Transverse colon (tissue), 4 donors: ENCODE results near the gene SCGB3A2. TPM values are rescaled to one million over a fixed set of nuclear protein-coding genes. Genes with fewer than 3 reads are reported as not detected.

Experiments used
- DNase-seq: peaks from one replicate; pipeline ENCODE4 v3.0.0-alpha.2; 2019
- H3K27ac ChIP-seq, 4 donors: fragments of 200-600 bp; sonication (generic); 2 replicates each; pipeline ENCODE4 v1.5.1; 2016 to 2018; ENCODE audit warnings: inconsistent platforms in 4 of 4
- H3K27me3 ChIP-seq: fragments of 200-600 bp; sonication (generic); 2 replicates; pipeline ENCODE4 v1.5.1; 2017; ENCODE audit warnings: inconsistent platforms
- H3K36me3 ChIP-seq, 4 donors: fragments of 200-600 bp; sonication (generic); 2 replicates each; pipeline ENCODE4 v1.5.1; 2017 to 2019; ENCODE audit warnings: inconsistent platforms in 4 of 4
- H3K4me1 ChIP-seq, 4 donors: fragments of 200-600 bp; sonication (generic); 2 replicates each; pipeline ENCODE4 v1.5.1; 2017 to 2020; ENCODE audit warnings: inconsistent platforms in 4 of 4
- H3K4me3 ChIP-seq, 4 donors: fragments of 200-600 bp; sonication (generic); 1 replicate in 1 of 4; 2 replicates in 3 of 4; pipeline versions ENCODE4 v1.5.1 to v1.6.1; 2017 to 2019; ENCODE audit warnings: inconsistent platforms in 4 of 4
- H3K9me3 ChIP-seq, 2 donors: fragments of 200-600 bp; sonication (generic); 2 replicates each; pipeline ENCODE4 v1.5.1; 2017 to 2019; ENCODE audit warnings: inconsistent platforms in 2 of 2
- CTCF ChIP-seq, 5 experiments: fragments of 200-600 bp in 3 of 5; fragments of 450-650 bp in 2 of 5; sonication (generic) in 3 of 5; IDR thresholded peaks; 1 replicate in 2 of 5; 2 replicates in 3 of 5; pipeline ENCODE4 v1.5.1; 2016 to 2017; ENCODE audit warnings: antibody characterized with exemption in 5 of 5, inconsistent platforms in 3 of 5, mild to moderate bottlenecking in 2 of 5, moderate library complexity in 1 of 5
- EP300 ChIP-seq: sonication (generic); formaldehyde crosslinking; IDR thresholded peaks from one replicate; pipeline ENCODE4 v1.6.1; 2017; ENCODE audit warnings: antibody characterized with exemption, low read depth
- POLR2A ChIP-seq: fragments of 450-650 bp; IDR thresholded peaks from one replicate; pipeline ENCODE4 v1.6.1; 2016; ENCODE audit warnings: antibody characterized with exemption, mild to moderate bottlenecking, moderate library complexity
- POLR2AphosphoS5 ChIP-seq, 3 donors: sonication (generic); formaldehyde crosslinking; IDR thresholded peaks; one replicate each; pipeline ENCODE4 v1.6.1; 2016; ENCODE audit warnings: antibody characterized with exemption in 3 of 3
- WGBS, 2 donors: methylation state at CpG; one replicate each; pipeline ENCODE4 v1.1.5; 2018; ENCODE audit warnings: low coverage in 1 of 2; 5-methylcytosine and 5-hydroxymethylcytosine counted together
- in situ Hi-C, 4 donors: fragments of 200-750 bp; cut with MboI; loops; one replicate each; pipeline versions ENCODE4 v1.15.0 to v1.15.1; 2017; ENCODE audit warnings: low sequenced_read_pairs in 3 of 4, low pct_ligation_motif_present in 1 of 4, low pct_unique_long_range_greater_than_20kb in 1 of 4
- intact Hi-C: fragments of 100-400 bp; cut with DNase I; formaldehyde crosslinking; loops from one replicate; pipeline ENCODE4 v1.15.1; 2023; ENCODE audit warnings: low total_unique reads
- total RNA-seq, 4 donors: library from RNA; depleted of rRNA; stranded (reverse); fragments of >200 nt; gene quantifications; one replicate each; pipeline ENCODE4 v1.1.0, GENCODE V29; 2016

The SCGB3A2 gene
- total RNA-seq, 4 donors from 2014 or later: not detected

DNA sequence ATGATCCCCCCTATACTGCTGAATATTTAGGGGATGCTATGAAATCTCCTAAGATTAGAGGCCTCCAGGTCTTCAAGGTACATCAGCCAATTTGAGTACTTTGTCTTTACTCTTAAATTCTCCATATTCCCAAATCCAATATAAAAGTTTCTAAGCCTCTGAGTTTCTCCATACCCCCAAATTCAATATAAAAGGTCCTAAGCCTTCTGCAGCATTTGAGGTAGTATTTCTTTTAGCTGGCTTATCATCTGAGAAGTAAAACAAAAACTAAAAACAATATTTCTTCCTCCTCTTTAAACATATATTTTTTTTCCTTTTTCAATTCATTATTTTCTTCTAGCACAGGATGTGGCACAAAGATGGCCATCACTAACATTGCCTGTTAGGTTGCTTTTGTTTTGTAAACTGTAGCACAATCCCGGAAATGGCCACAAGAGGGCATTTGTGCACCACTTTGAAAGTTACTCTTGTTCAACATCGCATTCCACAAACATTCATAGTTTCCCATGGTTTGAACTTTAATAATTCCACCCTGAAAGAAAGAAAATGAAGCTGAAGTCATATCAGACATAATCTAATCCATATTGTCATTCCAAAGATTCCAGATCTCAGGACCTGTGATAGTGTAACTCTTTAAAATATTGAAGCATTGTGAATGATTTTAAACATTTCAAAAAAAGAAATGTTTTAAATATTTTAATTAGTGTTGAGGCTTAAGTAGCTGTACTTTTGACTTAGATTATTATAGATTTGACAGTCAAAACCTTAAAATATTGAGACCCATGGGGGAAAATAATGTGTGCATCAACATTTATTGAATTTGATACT is 21.0 kb upstream of the SCGB3A2 start:
- Histone ChIP-seq H3K36me3 (no peaks in the 10 kb centered on the region), H3K4me1 (peaks cover 0 to 11% (median 4%) of the 10 kb centered on the region in 4 donors), H3K9me3 (no peaks in the 10 kb centered on the region), H3K27ac (no peak overlapping the region), H3K4me3 (no peak overlapping the region), H3K27me3 (no peaks in the 10 kb centered on the region)
- intact Hi-C loops: no loop called here
- 0% methylated on average over 2 of the region's 2 CpGs for WGBS, 2 donors
- in situ Hi-C loops: loop anchor here in 2 of 4 donors (25.0 kb wide), 1 partner anchor 255 kb away; no protein-coding TSS in a partner anchor
- peak; percentile 69 for DNase-seq
- TF ChIP-seq CTCF (IDR thresholded peaks at IDR 0.05) (peak; percentile 68 to 82 (median 78)), POLR2AphosphoS5 (IDR thresholded peaks at IDR 0.05) (no peak)

GRCh38 chr5:147858565-147858964 is 19.9 kb upstream of the SCGB3A2 start:
- 59% methylated on average over 1 of the region's 1 CpG; no CpG with 5 or more reads in 1 of the 2 donors for WGBS, 2 donors
- DNase-seq: no peak
- H3K36me3 ChIP-seq: no peaks in the 10 kb centered on the region
- H3K4me3 ChIP-seq: no peak overlapping the region
- no peak for TF ChIP-seq POLR2A
- no peaks in the 10 kb centered on the region for H3K27me3 ChIP-seq
- no peaks in the 10 kb centered on the region for H3K9me3 ChIP-seq
- intact Hi-C loops (no loop called here), in situ Hi-C loops (loop anchor here in 2 of 4 donors (25.0 kb wide), 1 partner anchor 254 kb away; no protein-coding TSS in a partner anchor)
- H3K27ac ChIP-seq: no peak overlapping the region
- H3K4me1 ChIP-seq: peaks cover 0 to 11% (median 5%) of the 10 kb centered on the region in 4 donors

DNA sequence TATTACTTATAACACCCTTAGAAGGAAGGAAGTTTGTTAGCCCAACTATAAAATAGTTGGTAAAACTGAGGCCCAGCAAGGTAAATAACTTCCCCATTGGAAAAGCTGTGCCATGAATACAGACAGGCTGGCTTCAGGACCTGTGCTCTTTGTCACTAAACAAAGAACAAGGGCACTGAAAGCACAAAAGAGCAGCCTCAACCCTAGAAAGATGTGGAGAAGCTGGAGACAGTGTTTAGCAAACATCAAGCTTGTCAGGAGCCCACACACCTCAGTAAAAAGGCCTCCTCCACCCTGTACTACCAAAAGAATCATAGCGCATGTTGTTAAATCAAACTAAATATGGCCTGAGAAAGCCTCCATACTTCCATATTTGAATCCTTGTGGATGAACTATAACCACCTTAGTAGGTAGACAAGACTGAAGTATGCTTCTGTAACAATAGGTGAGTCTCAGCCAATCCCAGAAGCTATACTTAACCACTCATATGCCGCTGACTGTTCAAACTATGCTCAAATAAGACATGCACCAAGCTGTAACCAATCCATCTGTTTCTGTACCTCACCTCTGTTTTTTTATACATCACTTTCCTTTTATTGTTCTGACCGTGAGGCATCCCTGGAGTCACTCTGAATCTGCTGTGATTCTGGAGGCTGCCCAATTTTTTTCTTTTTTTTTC is 18.4 kb upstream of the SCGB3A2 start:
- intact Hi-C loops: no loop called here

DNA sequence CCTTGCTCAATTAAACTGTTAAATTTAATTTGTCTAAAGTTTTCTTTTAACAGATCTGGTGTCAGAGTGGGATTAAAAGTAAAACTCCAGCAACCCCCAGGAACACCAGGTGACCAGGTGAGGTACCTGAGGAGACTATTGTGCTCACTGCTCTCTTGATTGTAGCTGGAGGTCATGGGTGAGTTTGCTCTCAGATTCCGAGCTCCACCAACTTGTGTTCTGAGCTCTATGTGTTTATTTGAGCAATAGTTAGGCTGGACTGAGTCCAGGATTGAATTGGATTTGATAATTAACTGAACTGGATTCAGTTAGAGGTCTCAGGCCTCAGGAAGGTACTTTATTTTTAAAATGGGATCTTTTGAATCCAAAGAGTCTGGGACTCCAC is 17.9 kb upstream of the SCGB3A2 start:
- WGBS, 2 donors: 17 to 50% methylated on average over 1 of the region's 1 CpG
- no peak for TF ChIP-seq POLR2AphosphoS5 (IDR thresholded peaks at IDR 0.05)
- TF ChIP-seq CTCF (IDR thresholded peaks at IDR 0.05): no peak
- no peak for TF ChIP-seq EP300
- TF ChIP-seq POLR2A: no peak
- intact Hi-C loops: no loop called here
- Histone ChIP-seq H3K4me3 (no peak overlapping the region), H3K9me3 (no peaks in the 10 kb centered on the region), H3K4me1 (peaks cover 0 to 17% (median 8%) of the 10 kb centered on the region in 4 donors), H3K27me3 (no peaks in the 10 kb centered on the region), H3K27ac (no peak overlapping the region), H3K36me3 (no peaks in the 10 kb centered on the region)
- in situ Hi-C loops: loop anchor here in 2 of 4 donors (25.0 kb wide), 1 partner anchor 252 kb away; no protein-coding TSS in a partner anchor
- DNase-seq: peak; percentile 11

More for the DNA sequence above, 18.4 kb upstream of the SCGB3A2 start:
- no peak for DNase-seq
- Histone ChIP-seq H3K4me3 (no peak overlapping the region), H3K27me3 (no peaks in the 10 kb centered on the region), H3K9me3 (no peaks in the 10 kb centered on the region), H3K4me1 (peaks cover 0 to 17% (median 8%) of the 10 kb centered on the region in 4 donors), H3K36me3 (no peaks in the 10 kb centered on the region), H3K27ac (no peak overlapping the region)
- TF ChIP-seq POLR2A (no peak), CTCF (IDR thresholded peaks at IDR 0.05) (no peak), EP300 (no peak), POLR2AphosphoS5 (IDR thresholded peaks at IDR 0.05) (no peak)
- in situ Hi-C loops: loop anchor here in 2 of 4 donors (25.0 kb wide), 1 partner anchor 252 kb away; no protein-coding TSS in a partner anchor
- 60 to 64% methylated on average over 3 of the region's 3 CpGs for WGBS, 2 donors
